HG03175 (cell line): Measurements from ENCODE around the gene PCDH12.

Experiments
- ATAC-seq: cut with Tn5 transposase; IDR thresholded peaks from one replicate; pipeline ENCODE4 v1.9.1; 2021; ENCODE audit warnings: mild to moderate bottlenecking, moderate library complexity; ENCODE audit not compliant: unreplicated experiment

Gene PCDH12

DNA sequence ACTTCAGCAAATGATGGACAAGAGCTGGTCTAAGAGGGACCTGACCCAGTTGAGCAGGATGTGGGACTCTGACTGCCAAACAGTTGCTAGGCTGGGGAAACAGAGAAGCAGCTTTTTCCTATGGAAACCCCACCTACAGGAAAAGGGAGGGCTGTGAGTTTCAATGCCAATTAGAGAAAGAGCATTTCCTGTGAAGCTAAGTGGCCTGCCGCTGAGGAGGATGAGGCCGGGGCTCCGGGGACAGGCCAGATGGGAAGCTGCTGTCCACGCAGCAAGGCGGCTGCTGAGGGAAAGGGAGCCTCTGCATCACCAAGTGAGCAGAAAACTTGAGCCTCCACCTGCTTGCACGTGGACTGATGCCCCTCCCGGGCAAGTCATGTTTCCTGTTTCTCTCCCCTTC, at the start of gene PCDH12:
Gene PCDH12, minus strand, starts transcription at position 90 of the 400 bp plus-strand sequence. CDS start 351 bp downstream, outside the sequence.
- no peak for ATAC-seq

DNA sequence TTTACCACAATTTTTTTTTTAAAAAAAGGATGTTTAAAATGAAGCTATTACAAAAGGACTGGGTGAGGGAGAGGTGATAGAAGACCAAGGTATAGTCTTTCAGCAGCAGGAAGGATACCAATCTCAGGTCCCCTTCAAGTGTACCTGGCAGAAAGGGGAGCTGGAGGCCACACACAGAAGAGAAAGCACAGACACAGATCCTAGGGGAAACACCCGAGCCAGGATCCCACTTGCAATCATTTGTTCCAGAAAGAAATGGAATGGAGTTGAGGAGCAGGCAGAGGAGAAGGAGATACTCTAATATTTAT, 49.2 kb upstream of the PCDH12 start:
- ATAC-seq = no peak

DNA sequence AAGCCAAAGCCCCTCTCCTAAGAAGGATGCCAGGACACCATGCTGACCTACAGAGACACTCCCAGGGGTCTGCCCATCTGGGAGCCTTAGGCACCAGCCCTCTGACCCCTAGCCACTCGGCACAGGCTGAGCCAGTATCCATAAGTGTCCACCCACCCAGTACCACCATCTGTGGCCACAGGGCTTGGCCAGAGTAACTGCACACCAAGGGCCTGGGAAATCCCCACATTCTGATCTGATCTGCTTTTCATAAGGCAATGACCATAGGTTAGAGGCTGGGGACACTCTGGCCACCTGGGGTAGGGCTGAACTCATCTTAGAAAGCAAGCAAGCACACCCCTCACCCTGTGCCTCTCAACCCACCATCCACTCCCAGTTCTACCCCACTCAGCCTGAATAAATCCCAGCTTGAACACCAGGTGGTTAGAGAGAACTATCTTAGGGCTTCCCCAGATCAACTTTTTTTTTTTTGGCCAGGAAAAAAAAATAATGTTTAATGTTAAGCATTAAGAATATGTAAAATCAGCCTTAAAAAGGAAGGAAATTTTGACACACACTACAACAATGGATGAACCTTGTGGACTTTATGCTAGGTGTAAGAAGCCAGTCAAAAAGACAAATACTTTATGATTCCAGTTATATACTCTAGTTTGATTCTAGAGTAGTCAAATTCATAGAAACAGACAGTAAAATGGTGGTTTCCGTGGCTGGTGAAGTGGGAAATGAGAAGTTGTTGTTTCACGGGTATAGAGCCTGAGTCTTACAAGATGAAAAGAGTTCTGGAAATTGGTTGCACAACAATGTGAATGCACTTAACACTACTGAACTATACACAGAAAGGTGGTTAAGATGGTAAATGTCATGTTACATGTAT, 48.6 kb upstream of the PCDH12 start:
- no peak for ATAC-seq

DNA sequence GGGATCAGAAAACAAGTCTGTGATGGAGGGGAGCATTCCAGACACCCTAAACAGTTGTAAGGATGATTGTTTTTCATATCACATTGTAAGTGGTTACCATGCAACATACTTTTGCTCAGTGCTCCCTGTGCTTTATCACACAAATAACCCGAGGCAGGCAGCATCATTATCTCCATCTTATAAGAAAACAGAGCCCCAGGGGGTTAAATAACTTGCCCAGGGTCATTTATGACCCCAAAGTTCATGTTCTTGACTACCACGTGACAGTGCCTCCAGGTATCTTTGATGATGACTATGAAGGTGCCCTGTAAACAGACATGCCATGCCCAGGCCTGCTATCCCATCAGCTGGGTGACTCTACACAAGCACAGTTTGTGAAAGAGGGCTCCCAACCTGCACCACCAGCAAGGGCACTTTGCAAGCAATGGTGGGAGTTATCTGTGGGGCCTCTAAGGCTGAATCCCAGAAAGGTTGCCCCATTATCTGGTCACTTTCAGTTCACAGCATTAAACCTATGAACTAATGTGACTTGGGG, 45.3 kb upstream of the PCDH12 start:
- ATAC-seq = no peak

DNA sequence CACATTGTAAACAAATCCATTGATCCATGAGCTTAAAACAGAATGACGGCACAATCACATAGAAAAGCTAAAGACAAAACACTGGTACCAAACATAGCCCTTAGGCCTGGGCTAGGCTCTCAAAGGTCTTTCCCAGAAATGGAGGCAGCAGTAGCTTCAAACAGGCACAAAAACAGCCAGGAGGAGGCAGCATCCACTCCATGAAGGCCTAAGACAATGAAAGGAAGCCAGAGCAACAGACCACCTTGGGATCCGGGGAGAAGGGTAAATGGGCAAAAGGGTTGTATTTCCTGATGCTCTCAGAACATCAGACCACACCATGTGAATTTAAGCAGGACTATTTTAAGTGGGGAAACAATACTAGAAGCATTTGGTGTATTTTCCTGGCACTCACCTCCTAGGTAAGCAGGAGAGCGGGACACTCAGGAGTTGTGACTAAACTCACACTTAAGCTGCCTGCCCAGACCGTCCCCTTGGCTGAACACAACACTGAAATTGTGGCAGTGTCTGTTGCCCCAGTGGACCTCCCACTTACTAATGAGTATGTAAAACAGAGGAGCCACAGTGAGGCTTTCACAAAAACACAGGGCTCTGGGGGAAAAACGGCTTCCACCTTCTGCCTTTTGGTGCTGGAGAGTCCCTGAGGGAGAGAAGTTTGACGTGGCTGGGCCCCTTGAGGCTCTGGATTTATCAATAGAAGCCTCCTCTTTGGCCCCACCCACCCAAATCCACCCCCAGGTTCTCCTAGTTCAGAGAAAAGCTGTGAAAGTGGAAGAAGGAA, 42.9 kb upstream of the PCDH12 start:
- no peak for ATAC-seq

DNA sequence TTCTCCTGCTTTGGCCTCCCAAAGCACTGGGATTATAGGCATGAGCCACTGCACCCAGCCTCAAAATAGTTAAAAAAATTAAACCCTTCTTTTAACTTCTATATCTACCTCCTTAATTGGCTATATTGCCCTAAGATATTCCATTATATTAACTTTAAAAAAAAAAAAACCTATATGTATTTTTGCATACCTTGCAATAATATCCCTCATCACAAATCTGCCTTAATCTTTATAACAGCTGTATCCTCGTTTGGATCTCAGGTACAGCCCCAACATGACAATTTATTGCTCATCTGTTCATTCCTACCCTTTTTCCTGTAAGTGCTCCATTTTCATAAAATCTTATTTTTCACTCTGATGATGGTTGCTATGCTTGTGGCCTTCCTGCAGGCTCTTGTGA, 42.2 kb upstream of the PCDH12 start:
- no peak for ATAC-seq

DNA sequence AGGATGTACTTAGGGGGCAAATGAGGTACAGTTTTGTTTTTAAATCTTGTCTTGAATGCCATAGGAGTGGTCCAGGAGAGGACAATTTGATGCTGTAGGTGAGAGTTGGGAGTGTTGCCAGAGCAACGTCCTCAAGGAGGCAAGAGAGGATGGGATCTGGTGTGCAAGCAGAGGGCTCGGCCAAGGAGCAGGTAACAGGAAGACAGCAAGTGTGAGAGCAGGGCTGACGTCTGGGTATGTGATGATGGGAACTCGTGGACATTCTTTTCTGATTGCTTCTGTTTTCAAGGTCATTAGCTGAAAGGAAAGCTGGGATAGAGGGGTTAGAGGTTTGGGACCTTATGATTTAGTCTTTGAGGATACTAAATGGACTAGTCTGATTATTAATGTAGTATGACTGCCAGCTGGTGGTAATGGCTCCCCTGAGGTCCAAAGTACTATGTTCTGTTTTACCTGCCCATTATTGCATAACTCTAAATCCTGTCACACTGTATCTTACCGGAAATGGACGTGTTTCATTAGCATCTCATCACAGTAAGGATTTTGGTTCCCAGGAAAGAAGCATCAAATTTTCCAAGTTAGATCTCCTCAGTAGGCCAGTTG, 39.5 kb upstream of the PCDH12 start:
- no peak for ATAC-seq

DNA sequence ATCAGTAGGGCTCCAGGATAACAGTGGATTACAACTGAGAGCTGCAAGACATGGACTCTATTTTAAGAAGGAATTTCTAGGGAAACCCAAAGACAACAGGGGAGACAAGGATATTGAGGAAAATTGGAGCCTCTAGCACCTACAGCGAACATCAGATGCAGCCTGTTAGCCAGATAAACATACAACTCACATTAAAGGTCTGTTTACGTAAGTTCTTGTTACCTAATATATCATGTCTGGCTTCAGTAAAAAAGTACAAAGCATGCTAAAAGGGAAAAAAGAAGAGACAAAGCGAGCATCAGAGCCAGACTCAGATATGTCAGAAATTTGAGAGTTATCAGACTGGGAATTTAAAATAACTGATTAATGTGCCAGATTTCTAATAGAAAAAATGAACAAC, 37.7 kb upstream of the PCDH12 start:
- ATAC-seq = no peak

DNA sequence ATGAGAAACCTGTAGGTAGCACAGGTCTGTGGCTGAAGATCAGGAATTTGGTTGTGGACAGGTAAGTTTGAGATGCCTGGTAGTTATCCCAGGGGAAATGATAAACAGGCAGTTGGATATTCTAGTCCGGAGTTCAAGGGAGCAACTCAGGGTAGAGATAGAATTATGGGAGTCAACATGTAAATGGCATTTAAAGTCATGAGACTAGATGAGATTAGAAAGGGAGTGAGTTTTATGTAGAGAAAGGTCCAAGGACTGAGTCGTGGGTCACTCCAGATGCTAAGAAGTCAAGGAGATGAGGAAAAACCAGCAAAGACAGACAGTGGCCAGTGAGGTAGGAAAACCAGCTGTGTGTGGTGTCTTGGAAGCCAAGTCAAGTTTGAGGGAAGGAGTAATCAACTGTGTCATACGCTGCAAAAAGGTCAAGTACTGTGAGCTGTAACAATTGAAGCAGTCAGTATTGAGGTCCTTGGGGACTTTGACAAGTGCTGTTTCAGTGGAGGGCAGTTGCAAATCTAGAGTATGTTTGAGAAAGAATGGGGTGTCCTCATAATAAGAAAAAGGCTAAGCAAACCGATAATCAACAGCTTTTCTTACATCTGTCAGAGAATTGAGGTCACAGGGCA, 36.6 kb upstream of the PCDH12 start:
- no peak for ATAC-seq

DNA sequence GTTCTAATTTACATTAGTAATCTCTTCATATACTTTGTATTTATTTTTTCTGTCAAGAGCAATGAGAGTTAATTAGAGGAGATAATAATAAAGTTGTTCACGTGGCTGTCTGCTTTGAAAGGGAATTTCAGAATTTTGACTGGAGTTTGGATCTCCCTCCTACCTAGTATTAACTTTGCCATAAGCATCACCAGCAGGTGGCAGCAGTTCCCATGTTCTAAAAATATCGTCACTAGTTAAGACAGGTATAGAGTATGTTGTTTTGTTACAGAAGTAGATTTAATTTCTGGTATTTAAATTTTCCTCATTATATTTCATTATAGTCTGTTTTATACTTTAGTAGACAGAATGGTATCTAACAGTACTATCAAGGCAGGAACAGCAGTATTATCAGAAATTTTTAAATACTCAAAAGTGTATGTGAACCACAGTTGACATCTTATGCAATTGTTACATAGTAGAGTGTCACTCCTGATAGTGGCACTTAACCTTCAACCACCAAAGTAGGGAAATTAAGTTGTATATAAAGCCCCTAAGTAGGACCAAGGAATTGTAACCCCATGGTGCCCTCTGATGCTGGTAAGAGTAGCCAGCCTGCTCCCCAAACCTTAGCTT, 34.5 kb upstream of the PCDH12 start:
- peak; percentile 41 for ATAC-seq

DNA sequence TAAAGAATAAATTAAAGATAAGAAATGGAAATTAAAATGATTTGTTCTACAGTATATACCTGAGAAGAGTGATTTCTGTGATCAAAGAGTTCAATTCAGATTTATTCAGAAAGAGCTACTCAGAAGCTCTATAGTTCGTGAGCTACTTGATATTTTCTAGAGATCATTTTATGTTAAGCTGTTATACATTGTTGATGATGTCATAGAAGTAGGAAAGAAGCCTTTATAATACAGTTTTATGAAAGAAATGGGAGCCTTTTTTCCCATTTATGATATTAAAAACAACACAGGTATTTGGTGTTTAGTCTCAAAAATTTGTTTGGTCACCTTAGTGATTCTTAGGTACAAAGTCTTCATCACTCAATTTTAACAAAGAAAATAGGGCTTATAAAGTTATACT, 31.7 kb upstream of the PCDH12 start:
- ATAC-seq = no peak

DNA sequence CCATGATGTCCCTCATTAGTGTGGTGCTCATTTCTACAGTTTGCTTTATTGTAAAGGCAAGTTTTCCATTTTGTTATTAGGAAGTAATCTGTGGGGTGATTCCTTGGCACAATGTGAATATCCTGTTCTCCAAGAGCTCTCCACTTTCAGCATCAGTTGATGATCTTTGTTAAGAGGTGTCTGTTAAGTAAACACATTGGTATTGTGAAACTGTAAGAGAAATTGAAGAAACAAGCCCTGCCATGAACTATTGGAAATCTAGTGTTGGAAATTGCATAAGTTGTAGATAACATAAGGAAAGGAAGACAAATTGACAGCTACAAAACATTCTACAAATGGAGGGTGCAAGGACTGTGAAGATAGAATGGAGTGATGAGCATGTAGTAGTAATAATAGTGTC, 28.1 kb upstream of the PCDH12 start:
- ATAC-seq = no peak

DNA sequence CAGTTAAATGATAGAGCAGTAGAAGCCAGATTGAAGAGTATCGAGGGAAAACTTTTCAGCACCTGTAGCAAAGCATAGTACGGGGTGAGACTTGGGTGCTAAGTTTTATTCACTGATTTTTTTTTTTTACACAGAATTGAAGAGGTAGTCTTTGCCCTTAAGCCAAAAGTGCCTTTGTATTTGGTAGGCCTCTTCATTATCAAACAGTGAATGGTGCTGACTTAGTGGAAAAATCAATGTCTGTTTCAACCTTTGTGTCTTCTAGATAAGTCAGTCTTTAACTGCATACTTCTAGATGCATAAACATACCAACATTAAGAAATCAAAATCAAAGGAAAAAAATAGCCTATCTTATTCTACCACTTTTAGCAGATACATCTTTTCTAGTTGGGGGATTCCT, 24.6 kb upstream of the PCDH12 start:
- ATAC-seq = no peak

DNA sequence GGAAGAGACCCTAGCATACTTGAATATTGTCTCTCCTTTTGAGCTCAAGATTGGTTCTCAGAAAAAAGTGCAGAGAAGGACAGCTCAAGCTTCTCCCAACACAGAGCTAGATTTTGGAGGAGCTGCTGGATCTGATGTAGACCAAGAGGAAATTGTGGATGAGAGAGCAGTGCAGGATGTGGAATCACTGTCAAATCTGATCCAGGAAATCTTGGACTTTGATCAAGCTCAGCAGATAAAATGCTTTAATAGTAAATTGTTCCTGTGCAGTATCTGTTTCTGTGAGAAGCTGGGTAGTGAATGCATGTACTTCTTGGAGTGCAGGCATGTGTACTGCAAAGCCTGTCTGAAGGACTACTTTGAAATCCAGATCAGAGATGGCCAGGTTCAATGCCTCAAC, 20.4 kb upstream of the PCDH12 start:
- ATAC-seq = no peak

DNA sequence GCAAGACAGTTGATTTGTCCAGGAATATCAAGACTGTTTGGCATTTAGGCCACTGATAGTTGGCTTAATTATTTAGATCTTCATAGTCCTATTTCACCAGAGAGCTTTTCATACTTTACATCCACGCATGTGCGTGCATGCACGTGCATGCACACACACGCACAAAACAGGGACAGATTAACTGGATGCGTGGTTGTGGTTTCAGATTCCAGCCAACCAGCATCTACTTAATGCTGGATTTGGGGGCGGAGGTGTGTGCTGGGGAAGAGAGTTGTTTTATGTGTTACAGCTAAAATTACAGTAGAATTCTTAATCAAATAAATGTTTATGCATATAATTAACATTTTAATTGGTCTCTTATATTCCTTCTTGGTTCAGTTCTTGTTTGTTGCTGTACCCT, 18.2 kb upstream of the PCDH12 start:
- no peak for ATAC-seq

DNA sequence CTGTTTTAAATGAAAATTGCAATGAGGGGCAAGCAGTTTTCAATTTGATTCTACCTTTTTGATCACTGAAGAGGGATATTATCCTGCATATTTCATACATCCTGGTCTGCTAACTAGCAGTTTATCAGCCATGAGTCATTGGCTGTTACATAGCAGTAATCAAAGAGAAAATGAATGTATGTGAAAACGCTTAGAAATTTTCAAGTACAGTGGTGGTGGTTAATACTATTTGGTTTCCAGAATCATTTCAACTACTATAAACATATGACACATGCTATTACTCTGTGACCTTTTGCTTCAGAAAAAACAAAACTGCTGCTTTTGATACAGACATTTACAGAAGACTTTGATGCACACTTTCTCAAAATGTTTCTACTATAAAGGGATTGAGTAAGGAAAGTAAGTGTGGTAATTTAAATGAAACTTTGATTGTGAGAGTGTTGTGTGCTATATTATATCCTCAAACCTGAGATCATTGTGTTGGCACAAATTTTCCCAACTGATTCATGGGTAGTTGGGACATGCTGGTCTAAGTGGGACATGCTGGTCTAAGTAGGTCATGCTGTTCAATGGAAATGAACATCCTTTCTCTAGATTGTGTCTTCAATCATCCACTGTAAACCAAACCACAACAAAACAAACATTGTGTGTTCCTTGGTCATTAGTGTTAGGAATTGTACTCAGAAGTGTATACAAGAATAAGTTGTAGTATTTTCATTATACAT, 16.0 kb upstream of the PCDH12 start:
- no peak for ATAC-seq

DNA sequence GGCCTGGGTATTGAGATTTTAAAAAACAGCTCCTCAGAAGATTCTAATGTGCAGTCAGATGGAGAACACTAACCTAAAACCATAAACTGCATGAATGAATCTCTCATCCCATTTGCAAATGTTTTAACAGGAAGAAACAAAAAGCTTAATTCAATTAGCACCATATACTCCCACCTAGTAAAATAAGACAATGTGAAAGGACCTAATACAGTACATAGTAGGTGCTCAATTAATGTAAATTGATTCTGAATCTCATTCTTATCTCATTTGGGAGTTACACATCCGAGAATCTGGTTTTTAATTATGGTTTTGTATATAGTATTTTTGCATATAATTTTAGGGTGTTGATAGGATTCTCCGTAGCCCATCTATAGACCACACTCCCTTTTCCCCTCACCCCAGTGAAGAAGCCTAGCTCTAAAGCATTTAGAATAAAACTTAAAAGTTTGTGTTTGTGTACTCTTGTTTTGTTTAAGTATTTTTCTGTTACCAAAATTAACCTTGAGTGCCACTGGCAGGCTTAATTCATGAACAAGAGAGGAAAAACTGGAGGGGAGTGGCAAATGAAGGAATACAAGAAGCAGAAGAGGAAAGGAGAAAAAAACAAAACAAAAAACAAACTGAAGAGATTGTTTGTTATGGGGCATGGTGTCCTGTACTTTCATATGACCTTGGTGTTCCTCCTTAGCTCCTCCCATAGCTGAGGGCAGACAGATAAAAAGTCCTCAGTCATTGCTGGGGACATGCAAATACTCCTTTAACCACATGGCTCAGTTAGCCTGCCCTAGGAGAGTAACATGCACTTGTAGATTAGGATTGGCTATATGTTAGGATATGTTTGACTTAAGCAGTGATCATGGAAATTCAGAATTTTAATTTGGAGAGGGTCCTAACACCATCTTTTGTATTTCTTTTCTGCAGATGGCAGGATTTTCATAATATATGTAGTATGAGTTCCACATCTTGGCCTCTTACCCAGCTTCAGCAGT, 12.1 kb upstream of the PCDH12 start:
- peak; percentile 54 for ATAC-seq

DNA sequence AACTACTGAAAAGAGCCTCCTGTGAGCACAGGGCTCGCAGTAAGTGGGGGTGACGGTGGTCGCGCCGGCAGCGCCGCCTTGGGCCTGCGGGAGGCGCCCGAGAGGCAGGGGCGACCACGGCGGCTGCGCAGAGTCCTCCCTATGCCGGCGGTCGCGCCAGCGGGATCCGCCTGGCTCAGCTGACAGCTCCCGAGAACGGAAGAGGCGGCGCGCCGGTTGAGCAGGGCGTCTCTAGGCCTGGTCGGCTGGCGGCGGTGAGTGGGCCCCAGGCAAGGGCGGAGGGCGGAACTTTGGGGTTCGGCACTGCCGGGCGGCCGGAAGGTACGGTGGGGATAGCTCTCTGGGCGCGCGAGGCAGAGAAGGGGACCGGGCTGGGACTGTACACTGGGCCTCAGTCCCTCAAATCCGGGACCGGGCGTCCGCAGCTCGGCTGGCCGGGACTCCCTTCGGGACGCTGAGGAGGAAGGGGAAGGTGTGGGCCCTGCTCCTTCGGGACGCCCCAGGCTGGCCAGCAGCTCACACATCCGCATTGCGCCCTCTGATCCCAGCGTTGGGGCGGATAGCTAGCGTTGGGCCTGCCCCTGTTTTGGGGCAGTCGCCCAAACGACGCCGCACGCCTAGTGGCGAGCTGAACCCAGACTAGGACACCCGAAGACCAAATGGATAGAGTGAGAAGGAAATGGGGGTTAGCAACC, 11.1 kb upstream of the PCDH12 start, which contains the start of gene RNF14:
Gene RNF14, plus strand, starts transcription at position 192 of the 695 bp plus-strand sequence. CDS start 4,484 bp downstream, outside the sequence.
- peak; percentile 89 for ATAC-seq
